Activated CD8-positive, alpha-beta memory T cell treated with anti-CD3 and anti-CD28 coated beads for 1 hour (primary cell): Measurements from ENCODE around the gene MYBPH.

Experiments
- DNase-seq, 2 donors: peaks; one replicate each; pipeline ENCODE4 v3.0.0-alpha.2; 2020; ENCODE audit warnings: low read depth in 1 of 2; ENCODE audit errors: extremely low read depth in 1 of 2

The MYBPH gene

GRCh38 chr1:203201516-203202205, 26.0 kb upstream of the MYBPH start:
- DNase-seq: no peak

- DNase-seq: no peak
Observed at GRCh38 chr1:203200916-203201315, 25.3 kb upstream of the MYBPH start.

DNA sequence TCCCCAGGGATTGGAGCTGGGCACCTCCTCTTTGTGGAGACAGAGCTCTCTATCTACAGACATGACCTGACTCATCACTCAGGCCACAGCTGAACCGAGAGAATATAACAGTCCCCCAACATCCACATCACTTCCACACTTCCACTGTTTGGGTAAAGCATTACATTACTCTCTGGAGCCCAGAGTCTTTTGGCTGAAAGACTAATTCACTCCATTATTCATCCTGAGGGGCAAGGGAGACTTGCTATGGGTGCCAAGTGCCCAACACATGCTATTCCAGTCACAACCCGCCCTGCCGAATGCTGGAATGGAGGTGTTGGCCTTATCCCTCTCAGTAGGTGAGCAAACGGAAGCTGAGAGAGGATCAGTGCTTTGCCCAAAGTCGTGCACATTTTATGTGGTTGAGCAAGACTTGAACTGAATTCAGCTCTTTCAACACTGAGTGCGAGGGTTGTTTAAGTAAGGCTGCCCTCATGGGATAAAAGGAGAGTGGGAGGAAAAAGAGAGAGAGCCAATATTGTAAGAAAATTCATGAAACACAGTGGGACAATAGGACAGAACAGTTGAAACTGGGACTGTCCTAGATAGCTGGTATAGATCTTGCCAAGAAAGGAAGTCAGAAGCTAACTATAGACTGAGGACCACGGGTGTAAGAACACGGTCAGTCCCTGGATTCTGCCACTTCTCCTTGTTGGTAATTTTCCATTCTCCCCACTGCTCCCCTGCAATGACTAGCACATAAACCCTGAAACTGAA, 24.4 kb upstream of the MYBPH start:
- no peak for DNase-seq

DNA sequence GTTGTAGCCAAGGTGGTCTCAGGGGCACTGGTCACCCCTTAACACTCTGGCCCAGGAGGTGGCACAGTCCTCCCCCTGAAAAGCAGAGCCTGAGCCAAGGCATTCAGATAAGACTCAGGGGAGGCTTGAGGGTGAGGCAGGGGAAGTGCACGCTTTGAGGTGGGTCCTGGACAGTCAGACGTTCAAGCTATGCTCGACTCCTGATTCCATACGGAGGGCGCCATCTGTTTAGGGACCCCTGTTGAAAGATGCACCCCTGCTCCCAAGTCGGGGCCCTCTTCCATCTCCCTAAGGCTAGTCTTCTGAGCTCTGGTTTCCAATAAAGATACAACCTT, 23.8 kb upstream of the MYBPH start:
- DNase-seq: no peak

DNA sequence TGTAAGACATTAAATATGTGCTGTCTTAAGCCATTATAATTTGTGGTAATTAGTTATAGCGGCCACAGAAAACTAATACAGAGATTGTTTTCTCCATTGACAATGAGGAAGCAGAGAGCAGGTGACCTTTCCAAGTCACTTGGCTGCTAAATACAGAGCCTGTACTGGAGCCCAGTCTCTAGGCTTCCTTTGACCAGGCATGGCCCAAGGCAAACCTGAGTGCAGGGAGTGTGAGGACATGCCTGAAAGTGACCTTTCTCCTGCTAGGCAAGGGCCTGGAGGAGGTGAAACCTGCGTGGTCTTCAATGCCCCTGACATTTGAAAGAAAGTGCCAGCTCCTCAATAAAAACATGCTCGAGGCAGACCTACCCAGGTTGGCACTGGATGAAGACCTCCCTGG, 23.4 kb upstream of the MYBPH start:
- DNase-seq: no peak

- DNase-seq: no peak
Observed at GRCh38 chr1:203197625-203198024, 22.0 kb upstream of the MYBPH start.

- no peak for DNase-seq
Observed at GRCh38 chr1:203196371-203196770, 20.7 kb upstream of the MYBPH start.

GRCh38 chr1:203190949-203191348, 15.3 kb upstream of the MYBPH start:
- no peak for DNase-seq

GRCh38 chr1:203189951-203190352, 14.3 kb upstream of the MYBPH start:
- DNase-seq: no peak

GRCh38 chr1:203188686-203189232, 13.1 kb upstream of the MYBPH start:
- DNase-seq: no peak

DNA sequence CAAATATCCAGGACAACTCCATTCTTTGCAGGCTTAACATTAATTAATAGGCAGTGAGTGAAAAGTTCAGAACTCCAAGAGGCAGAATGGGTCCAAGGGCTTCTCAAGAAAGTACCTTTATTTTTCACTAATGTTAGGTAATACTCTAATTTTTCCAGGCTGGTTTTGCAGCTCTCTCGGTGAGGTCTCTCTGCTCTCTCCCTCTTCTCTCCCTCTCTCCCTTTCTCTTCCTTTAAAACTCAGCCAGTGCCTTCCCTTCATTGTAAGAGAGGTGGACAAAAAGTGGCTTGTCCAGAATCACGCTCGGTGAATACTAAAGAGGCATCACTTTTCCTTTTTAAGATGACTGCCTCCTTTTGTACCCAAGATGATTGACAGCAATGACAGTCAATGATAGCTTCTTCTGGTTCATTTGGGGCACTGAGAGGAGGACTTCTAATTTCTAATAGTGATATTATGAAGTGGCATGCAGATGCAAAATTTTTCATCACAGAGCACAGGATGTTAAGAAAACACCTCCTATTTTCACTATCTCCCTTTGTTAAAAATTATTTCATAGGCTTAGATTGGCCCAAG, 12.2 kb upstream of the MYBPH start:
- DNase-seq: no peak

GRCh38 chr1:203187304-203187685, 11.7 kb upstream of the MYBPH start:
- no peak for DNase-seq

DNA sequence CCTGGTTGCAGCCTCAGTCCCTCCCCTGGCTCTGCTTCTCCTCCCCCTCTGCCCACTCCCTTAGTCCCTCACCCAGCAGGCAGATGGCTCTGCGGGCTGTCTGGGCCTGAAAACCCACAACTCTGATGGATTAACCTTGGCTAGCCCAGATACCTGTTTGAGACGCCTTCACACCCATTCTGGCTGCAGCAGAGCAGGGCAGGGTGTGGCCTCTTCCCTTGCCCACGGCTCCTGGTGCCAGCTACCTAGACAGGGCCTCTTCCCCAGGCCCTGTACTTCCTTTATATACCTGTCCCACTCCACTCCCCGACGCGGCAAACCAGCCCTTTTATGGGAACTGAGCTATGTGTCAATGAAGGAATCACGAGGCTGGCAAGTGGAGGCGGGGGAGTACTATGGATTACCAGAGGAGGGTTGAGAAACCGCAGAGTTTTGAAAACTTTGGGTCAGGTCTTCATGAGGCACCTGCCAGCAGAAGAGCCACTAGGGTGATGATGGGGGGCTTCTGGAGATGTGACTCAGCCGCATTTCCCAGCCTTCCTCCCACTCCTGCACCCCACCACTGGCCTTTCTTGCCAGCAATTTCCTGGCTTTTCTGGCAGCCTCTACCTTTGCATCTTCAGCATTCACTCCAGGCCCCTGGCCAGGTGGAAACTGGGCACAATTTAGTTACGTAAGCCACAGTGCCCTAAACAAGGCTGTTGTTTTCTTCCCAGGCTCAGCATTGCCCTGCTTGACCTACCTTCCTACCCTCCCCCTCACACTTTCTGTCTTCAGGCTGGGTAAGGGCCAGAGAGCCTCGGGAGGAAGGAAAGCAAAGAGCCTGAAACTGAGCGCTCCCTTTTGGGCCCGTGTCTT, 11.0 kb upstream of the MYBPH start, which contains the start of gene CHI3L1:
TSS of gene CHI3L1 (minus strand) at position 259 of the 858 bp plus-strand sequence. CDS start at position 178, 81 bp downstream.
- DNase-seq: no peak

DNA sequence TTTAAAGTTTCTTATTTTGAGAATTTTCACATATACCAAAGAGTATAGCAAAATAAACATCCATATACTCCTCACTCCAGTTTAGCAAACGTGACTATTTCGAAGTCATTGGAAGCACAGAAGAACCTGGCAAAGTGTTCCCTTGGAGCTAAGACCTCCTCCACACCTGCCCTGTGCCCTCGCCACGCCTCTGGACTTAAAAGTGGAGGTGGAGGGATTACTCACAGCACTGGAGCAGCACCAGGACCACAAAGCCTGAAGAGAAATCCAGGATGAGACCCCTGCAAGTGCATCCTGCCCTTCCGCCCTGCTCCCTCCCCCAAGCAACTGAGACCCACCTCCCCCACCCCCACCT, 10.4 kb upstream of the MYBPH start:
- no peak for DNase-seq

GRCh38 chr1:203185585-203185984, 10.0 kb upstream of the MYBPH start:
- DNase-seq: no peak

DNA sequence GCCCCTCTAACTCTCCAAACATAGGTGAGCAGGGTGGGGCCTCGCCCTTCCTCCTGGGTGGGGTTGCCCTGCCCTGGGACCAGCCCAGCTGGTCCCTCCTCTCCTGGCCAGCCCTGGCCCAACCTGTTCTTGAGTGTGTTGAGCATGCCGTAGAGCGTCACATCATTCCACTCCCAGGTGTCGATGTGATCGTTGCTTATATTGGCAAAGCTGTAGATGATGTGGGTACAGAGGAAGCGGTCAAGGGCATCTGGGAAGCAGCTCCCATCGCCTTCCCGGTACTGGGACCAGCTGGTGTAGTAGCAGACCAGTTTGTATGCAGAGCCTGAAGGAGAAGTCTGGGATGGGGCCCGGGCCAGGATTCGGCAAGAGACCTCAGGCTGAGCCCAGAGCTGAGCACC, 9.4 kb upstream of the MYBPH start:
- no peak for DNase-seq

DNA sequence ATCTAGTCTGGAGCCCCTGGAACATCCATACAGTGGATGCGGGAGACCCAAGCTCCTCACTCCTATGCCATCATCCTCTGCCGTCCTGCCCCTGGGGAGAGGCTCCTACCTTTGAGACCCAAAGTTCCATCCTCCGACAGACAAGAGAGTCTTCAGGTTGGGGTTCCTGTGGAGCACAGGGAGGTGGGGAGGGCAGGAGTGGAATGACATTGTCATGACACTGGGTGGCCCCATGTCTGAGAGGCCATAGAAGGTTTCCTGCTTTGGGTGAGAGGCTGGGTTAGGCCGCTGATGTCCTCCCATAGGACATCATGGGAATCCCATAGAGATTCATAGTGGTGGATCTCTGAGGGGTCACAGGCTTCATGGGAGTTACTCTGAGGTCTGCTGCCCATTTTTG, 8.8 kb upstream of the MYBPH start:
- DNase-seq: no peak

- DNase-seq: no peak
Observed at GRCh38 chr1:203183828-203184227, 8.2 kb upstream of the MYBPH start.

DNA sequence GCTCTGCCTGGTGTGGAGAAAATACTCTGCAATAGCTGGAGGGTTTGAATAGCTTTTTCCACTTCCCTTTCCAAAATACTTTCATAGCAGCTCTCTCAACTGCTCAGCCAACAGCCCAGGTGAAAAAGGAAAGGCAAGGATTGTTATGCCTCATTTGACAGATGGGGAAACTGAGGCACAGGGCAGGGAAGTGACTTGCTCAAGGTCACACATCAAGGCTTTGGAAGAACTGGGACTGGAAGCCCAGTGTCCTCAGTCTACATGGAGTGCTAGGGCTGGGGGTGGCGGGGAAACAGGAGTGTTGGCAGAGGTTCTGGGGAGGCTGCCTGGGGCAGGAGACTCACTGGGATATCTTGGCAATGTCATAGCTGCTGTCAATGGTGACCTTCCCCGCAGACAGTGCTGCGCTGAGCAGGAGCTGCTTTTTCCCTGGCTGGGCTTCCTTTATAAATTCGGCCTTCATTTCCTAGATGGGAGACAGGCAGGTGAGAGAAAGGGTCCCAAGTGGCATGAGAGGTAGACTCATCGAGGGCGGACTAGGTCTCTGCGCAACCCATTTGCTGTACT, 6.8 kb upstream of the MYBPH start:
- DNase-seq: no peak

DNA sequence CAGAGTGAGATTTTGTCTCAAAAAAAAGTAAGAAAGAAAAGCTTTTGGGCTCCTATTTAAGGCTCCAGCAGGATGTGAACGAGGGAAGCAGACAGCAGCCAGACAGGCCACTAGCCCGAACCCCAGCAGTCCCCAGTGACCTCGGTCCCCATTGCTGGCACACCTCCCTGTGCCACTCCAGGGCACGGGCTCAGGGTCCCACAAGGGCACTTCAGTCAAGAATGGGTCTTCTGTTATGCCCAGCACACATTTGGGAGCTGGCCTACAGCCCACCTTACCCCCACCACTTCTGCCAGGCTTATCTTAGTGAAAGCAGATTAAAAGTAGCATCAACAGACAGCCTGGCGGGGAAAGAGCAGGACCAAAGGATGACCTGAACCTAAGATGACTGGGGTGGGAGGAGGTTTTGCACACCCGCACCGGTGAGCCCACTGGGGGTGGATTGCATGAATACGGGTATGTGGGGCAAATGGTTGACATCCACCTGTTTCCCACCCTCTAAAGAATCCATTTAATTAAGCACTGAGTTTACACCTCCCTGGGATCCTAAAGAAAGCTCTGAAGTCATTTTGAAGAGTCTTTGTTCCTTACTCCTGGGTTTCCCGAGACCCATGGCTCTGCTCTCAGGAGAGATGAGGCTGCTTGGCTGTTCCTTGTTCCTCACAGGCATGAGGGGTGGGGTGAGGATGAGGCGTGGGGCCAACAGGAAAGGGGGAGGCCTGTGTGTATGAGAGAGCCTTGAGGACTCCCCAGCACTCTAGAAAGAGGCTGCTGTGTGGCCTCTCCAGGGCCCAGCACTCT, 6.2 kb upstream of the MYBPH start:
- no peak for DNase-seq
